ENCODE data around the gene POMT2. TPM values are rescaled to one million over a fixed set of nuclear protein-coding genes. Genes with fewer than 3 reads are reported as not detected.

POMT2 gene
- total RNA-seq, 2 experiments from 2014 or later: 5.9 to 31.4 TPM

- Histone ChIP-seq H2AFZ (ENCODE audit: low read length) (no peak overlapping the region), H3K9me2 (ENCODE audit: insufficient read depth, low read length) (no peaks in the 10 kb centered on the region), H3K4me1 (ENCODE audit: insufficient read depth, low read length, poor library complexity, severe bottlenecking) (peaks cover 12% of the 10 kb centered on the region), H3K36me3 (ENCODE audit: insufficient read depth, low read length) (no peaks in the 10 kb centered on the region), H3K9me3 (ENCODE audit: low read length) (no peaks in the 10 kb centered on the region), H3K4me2 (ENCODE audit: low read length) (no peak overlapping the region), H3K27ac (ENCODE audit: low read depth, low read length, poor library complexity, severe bottlenecking) (no peak overlapping the region), H3K79me2 (ENCODE audit: insufficient read depth, low read depth, low read length) (peaks cover 7% of the 10 kb centered on the region; the same call in 1 of the 2 replicates), H4K20me1 (ENCODE audit: insufficient read depth, low read length) (no peaks in the 10 kb centered on the region), H3K4me3 (ENCODE audit: low read depth, low read length, poor library complexity, severe bottlenecking) (no peak overlapping the region)
- DNase-seq (ENCODE audit: low spot score): no peak
- ChIA-PET CTCF (ENCODE audit: unreplicated experiment) (no interaction called here), POLR2A (no interaction called here)
- BruUV-seq (replicated peaks): no TSS peak
- no peak for TF ChIP-seq EZH2phosphoT487 (IDR thresholded peaks at IDR 0.05; ENCODE audit: borderline replicate concordance, low read depth, low read length)
- TF ChIP-seq, protein P1, sequence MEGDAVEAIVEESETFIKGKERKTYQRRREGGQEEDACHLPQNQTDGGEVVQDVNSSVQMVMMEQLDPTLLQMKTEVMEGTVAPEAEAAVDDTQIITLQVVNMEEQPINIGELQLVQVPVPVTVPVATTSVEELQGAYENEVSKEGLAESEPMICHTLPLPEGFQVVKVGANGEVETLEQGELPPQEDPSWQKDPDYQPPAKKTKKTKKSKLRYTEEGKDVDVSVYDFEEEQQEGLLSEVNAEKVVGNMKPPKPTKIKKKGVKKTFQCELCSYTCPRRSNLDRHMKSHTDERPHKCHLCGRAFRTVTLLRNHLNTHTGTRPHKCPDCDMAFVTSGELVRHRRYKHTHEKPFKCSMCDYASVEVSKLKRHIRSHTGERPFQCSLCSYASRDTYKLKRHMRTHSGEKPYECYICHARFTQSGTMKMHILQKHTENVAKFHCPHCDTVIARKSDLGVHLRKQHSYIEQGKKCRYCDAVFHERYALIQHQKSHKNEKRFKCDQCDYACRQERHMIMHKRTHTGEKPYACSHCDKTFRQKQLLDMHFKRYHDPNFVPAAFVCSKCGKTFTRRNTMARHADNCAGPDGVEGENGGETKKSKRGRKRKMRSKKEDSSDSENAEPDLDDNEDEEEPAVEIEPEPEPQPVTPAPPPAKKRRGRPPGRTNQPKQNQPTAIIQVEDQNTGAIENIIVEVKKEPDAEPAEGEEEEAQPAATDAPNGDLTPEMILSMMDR (conservative IDR thresholded peaks at IDR 0.05; ENCODE audit: low read length): no peak
- intact Hi-C loops (cut with micrococcal nuclease; ENCODE audit: unreplicated experiment): no loop called here
These were observed 5.0 kb upstream of the POMT2 start for GRCh38 chr14:77325746-77326094.

- Histone ChIP-seq H3K4me3 (ENCODE audit: low read depth, low read length, poor library complexity, severe bottlenecking) (no peak overlapping the region), H3K36me3 (ENCODE audit: insufficient read depth, low read length) (no peaks in the 10 kb centered on the region), H2AFZ (ENCODE audit: low read length) (no peak overlapping the region), H3K27ac (ENCODE audit: low read depth, low read length, poor library complexity, severe bottlenecking) (no peak overlapping the region), H3K79me2 (ENCODE audit: insufficient read depth, low read depth, low read length) (peaks cover 7% of the 10 kb centered on the region; the same call in 1 of the 2 replicates), H3K4me1 (ENCODE audit: insufficient read depth, low read length, poor library complexity, severe bottlenecking) (peaks cover 12% of the 10 kb centered on the region), H3K9me2 (ENCODE audit: insufficient read depth, low read length) (no peaks in the 10 kb centered on the region), H3K9me3 (ENCODE audit: low read length) (no peaks in the 10 kb centered on the region), H4K20me1 (ENCODE audit: insufficient read depth, low read length) (no peaks in the 10 kb centered on the region), H3K4me2 (ENCODE audit: low read length) (no peak overlapping the region)
- intact Hi-C loops (cut with micrococcal nuclease; ENCODE audit: unreplicated experiment): no loop called here
- ChIA-PET POLR2A (interaction anchor here (1.7 kb wide), 1 partner anchor 9 kb away, joined by 4 read pairs; no protein-coding TSS in a partner anchor), CTCF (ENCODE audit: unreplicated experiment) (no interaction called here)
- no peak for DNase-seq (ENCODE audit: low spot score)
- no peak for TF ChIP-seq EZH2phosphoT487 (IDR thresholded peaks at IDR 0.05; ENCODE audit: borderline replicate concordance, low read depth, low read length)
- TF ChIP-seq, protein P1 (conservative IDR thresholded peaks at IDR 0.05; ENCODE audit: low read length): no peak
- BruUV-seq (replicated peaks): no TSS peak
These were observed 4.4 kb upstream of the POMT2 start for GRCh38 chr14:77324816-77325745.

DNA sequence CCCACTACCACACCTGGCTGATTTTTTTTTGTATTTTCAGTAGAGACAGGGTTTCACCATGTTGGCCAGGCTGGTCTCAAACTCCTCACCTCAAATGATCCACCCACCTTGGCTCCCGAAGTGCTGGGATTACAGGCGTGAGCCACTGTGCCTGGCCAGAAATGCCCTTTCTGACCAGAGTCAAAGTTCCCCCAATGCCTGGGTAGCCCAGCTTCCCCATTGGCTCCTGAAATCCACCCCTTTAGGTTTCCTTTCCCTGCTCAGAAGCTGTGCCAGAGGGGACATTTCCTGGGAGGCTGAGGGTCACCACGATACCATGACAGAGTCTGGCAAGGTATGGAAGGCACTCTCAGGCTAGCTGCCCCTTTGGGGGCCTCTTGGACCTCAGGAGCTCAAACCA, 3.6 kb upstream of the POMT2 start:
- no peak for DNase-seq (ENCODE audit: low spot score)
- Histone ChIP-seq H3K4me3 (ENCODE audit: low read depth, low read length, poor library complexity, severe bottlenecking) (no peak overlapping the region), H3K9me2 (ENCODE audit: insufficient read depth, low read length) (no peaks in the 10 kb centered on the region), H3K4me1 (ENCODE audit: insufficient read depth, low read length, poor library complexity, severe bottlenecking) (peaks cover 20% of the 10 kb centered on the region), H4K20me1 (ENCODE audit: insufficient read depth, low read length) (no peaks in the 10 kb centered on the region), H3K36me3 (ENCODE audit: insufficient read depth, low read length) (no peaks in the 10 kb centered on the region), H3K79me2 (ENCODE audit: insufficient read depth, low read depth, low read length) (peaks cover 13% of the 10 kb centered on the region; the same call in 1 of the 2 replicates), H3K27ac (ENCODE audit: low read depth, low read length, poor library complexity, severe bottlenecking) (no peak overlapping the region), H2AFZ (ENCODE audit: low read length) (no peak overlapping the region), H3K9me3 (ENCODE audit: low read length) (no peaks in the 10 kb centered on the region), H3K4me2 (ENCODE audit: low read length) (no peak overlapping the region)
- intact Hi-C loops (cut with micrococcal nuclease; ENCODE audit: unreplicated experiment): no loop called here
- ChIA-PET CTCF (ENCODE audit: unreplicated experiment) (no interaction called here), POLR2A (interaction anchor here (1.7 kb wide), 1 partner anchor 10 kb away, joined by 4 read pairs; no protein-coding TSS in a partner anchor)
- no TSS peak for BruUV-seq (replicated peaks)
- no peak for TF ChIP-seq EZH2phosphoT487 (IDR thresholded peaks at IDR 0.05; ENCODE audit: borderline replicate concordance, low read depth, low read length)
- TF ChIP-seq, protein P1 (conservative IDR thresholded peaks at IDR 0.05; ENCODE audit: low read length): no peak
